Endothelial cell of umbilical vein (primary cell): ENCODE measurements around the gene POMGNT2. TPM values are rescaled to one million over a fixed set of nuclear protein-coding genes. Genes with fewer than 3 reads are reported as not detected.

Experiments
- BruUV-seq: library from RNA; stranded (reverse); fragments of 400-500 nt; replicated peaks from 2 replicates; lab custom pipeline; 2021; lab: Mats Ljungman, UMichigan
- CTCF ChIA-PET: fragments of 300-600, 350-600 bp; sonication (Branson Sonifier 250); formaldehyde crosslinking; loops from one replicate; lab custom pipeline; 2021; ENCODE audit warnings: antibody characterized with exemption, inconsistent platforms; lab: Charles Lee
- POLR2A ChIA-PET: fragments of 300-600, 350-600 bp; sonication (Branson Sonifier 250); formaldehyde crosslinking; loops from one replicate; lab custom pipeline; 2021; ENCODE audit warnings: antibody characterized with exemption, inconsistent platforms; lab: Charles Lee
- DNase-seq: peaks from one replicate; pipeline ENCODE4 v3.0.0-alpha.2; 2011; ENCODE audit warnings: low read depth, low spot score
- FAIRE-seq: peaks from 2 replicates; lab custom pipeline; 2011; peaks lifted over from hg19 to GRCh38; lab: Jason Lieb, UNC
- H2AFZ ChIP-seq: 2 replicates; pipeline ENCODE4 v1.6.0; 2012; ENCODE audit warnings: low read depth, low read length, control low read depth, inconsistent platforms
- H3K27ac ChIP-seq: 2 replicates; pipeline ENCODE4 v1.5.1; 2011; ENCODE audit warnings: low read depth, mild to moderate bottlenecking, control low read depth, low read length, moderate library complexity; ENCODE audit not compliant: insufficient read depth
- H3K27me3 ChIP-seq, 2 experiments: 2 replicates each; pipeline versions ENCODE4 v1.6.0 to v1.6.1; 2011; ENCODE audit warnings: low read length in 2 of 2, mixed read lengths in 1 of 2; ENCODE audit not compliant: control insufficient read depth in 2 of 2, insufficient read depth in 2 of 2
- H3K36me3 ChIP-seq, 2 experiments: 2 replicates in 1 of 2; 3 replicates in 1 of 2; pipeline ENCODE4 v1.5.1; 2011; ENCODE audit warnings: low read length in 2 of 2, mild to moderate bottlenecking in 1 of 2, moderate library complexity in 1 of 2; ENCODE audit not compliant: control insufficient read depth in 2 of 2, insufficient read depth in 2 of 2; ENCODE audit errors: extremely low read depth in 1 of 2
- H3K4me1 ChIP-seq: 3 replicates; pipeline ENCODE4 v1.5.1; 2011; ENCODE audit warnings: mild to moderate bottlenecking, low read length; ENCODE audit not compliant: control insufficient read depth, insufficient read depth; ENCODE audit errors: extremely low read depth
- H3K4me2 ChIP-seq: 2 replicates; pipeline ENCODE4 v1.6.1; 2011; ENCODE audit warnings: low read length, control low read depth, mixed read lengths; ENCODE audit not compliant: insufficient read depth
- H3K4me3 ChIP-seq, 3 experiments: fragments of 200-600 bp in 1 of 3; sonication (generic), shearing (Covaris generic) in 1 of 3; replicated peaks in 1 of 3; 2 replicates each; pipeline ENCODE4 v1.5.1; 2011 to 2016; ENCODE audit warnings: control low read depth in 3 of 3, low read length in 3 of 3, mild to moderate bottlenecking in 2 of 3, inconsistent platforms in 1 of 3, low read depth in 1 of 3, moderate library complexity in 1 of 3; ENCODE audit not compliant: insufficient read depth in 1 of 3
- H3K79me2 ChIP-seq: 2 replicates; pipeline ENCODE4 v1.6.0; 2012; ENCODE audit warnings: low read length, inconsistent platforms; ENCODE audit not compliant: control insufficient read depth, insufficient read depth
- H3K9ac ChIP-seq: replicated peaks from 2 replicates; pipeline ENCODE3; 2011; ENCODE audit warnings: low read length, control low read depth; ENCODE audit not compliant: insufficient read depth; ENCODE audit errors: extremely low read depth
- H3K9me1 ChIP-seq: replicated peaks from 3 replicates; pipeline ENCODE4 v1.6.0; 2011; ENCODE audit warnings: mild to moderate bottlenecking, low read length; ENCODE audit not compliant: control insufficient read depth, insufficient read depth; ENCODE audit errors: extremely low read depth
- H3K9me3 ChIP-seq: replicated peaks from 2 replicates; pipeline ENCODE4 v1.5.1; 2012; ENCODE audit warnings: low read length, inconsistent platforms; ENCODE audit not compliant: control insufficient read depth, insufficient read depth
- H4K20me1 ChIP-seq: replicated peaks from 2 replicates; pipeline ENCODE3; 2011; ENCODE audit warnings: mild to moderate bottlenecking, low read length; ENCODE audit not compliant: control insufficient read depth, insufficient read depth; ENCODE audit errors: extremely low read depth
- CTCF ChIP-seq, 2 donors: IDR thresholded peaks; 1 replicate in 1 of 2; 2 replicates in 1 of 2; pipeline ENCODE4 v1.5.1; 2011; ENCODE audit warnings: low read length in 2 of 2, mild to moderate bottlenecking in 2 of 2, moderate library complexity in 2 of 2, control low read depth in 1 of 2, inconsistent platforms in 1 of 2, low read depth in 1 of 2; ENCODE audit not compliant: insufficient read depth in 1 of 2; ENCODE audit errors: extremely low read depth in 1 of 2
- FOS ChIP-seq: IDR thresholded peaks from 2 replicates; pipeline ENCODE4 v1.6.1; 2011; ENCODE audit warnings: mild to moderate bottlenecking, low read length, moderate library complexity, borderline replicate concordance; ENCODE audit not compliant: insufficient read depth
- JUN ChIP-seq: IDR thresholded peaks from 2 replicates; pipeline ENCODE4 v1.6.1; 2011; ENCODE audit warnings: borderline replicate concordance, low read depth; ENCODE audit not compliant: insufficient read length, insufficient read depth
- MAX ChIP-seq: IDR thresholded peaks from 2 replicates; pipeline ENCODE4 v1.6.1; 2011; ENCODE audit not compliant: insufficient read depth, insufficient read length
- MYC ChIP-seq: IDR thresholded peaks from one replicate; pipeline ENCODE4 v1.6.1; 2011; ENCODE audit warnings: mild to moderate bottlenecking, low read depth, low read length
- POLR2A ChIP-seq: IDR thresholded peaks from 2 replicates; pipeline ENCODE4 v1.6.1; 2012; ENCODE audit warnings: low read depth, mild to moderate bottlenecking, control low read depth, low read length
- POLR2AphosphoS5 ChIP-seq: IDR thresholded peaks from 2 replicates; pipeline ENCODE4 v1.6.1; 2012; ENCODE audit warnings: low read depth, mild to moderate bottlenecking, control low read depth, low read length, moderate library complexity; ENCODE audit not compliant: insufficient read depth
- dilution Hi-C: fragments of 300-500 bp; cut with MboI; formaldehyde crosslinking; loops from one replicate; pipeline ENCODE4 v1.15.0; 2019; ENCODE audit warnings: low sequenced_read_pairs; ENCODE audit not compliant: extremely low pct_ligation_motif_present
- intact Hi-C: fragments of 100-400 bp; cut with micrococcal nuclease; formaldehyde crosslinking; loops from one replicate; pipeline ENCODE4 v1.10.0; 2022
- polyA plus RNA-seq, 4 experiments: library from polyadenylated mRNA; depleted of rRNA in 3 of 4; stranded (reverse) in 3 of 4; unstranded in 1 of 4; fragments of >200 nt; gene quantifications; 2 replicates each; pipeline versions ENCODE4 v1.2.1 to v1.2.3, GENCODE V29; 2011 to 2012; ENCODE audit warnings: missing spikeins in 1 of 4
- total RNA-seq: library from RNA; stranded (reverse); gene quantifications from 2 replicates; pipeline ENCODE4 v1.2.3, GENCODE V29; 2021

POMGNT2 gene
- total and polyA plus RNA-seq, 2 donors (not counting 3 experiments of a cell fraction or from before 2014, with no cell fraction given), result 6.4 to 16.3 TPM

- CTCF ChIA-PET, result no interaction called here
- DNase-seq (no peak), FAIRE-seq (no peak)
- intact Hi-C loops (no loop called here), dilution Hi-C loops (no loop called here)
- H4K20me1 ChIP-seq, result no peaks in the 10 kb centered on the region
- H3K9me1 ChIP-seq, result no peaks in the 10 kb centered on the region
- no peak overlapping the region for H3K27ac ChIP-seq
- POLR2A ChIA-PET, result no interaction called here
- no peak for TF ChIP-seq FOS
- no peak for TF ChIP-seq CTCF (IDR thresholded peaks at IDR 0.05; ENCODE audit: extremely low read depth in 1 of 2, insufficient read depth in 1 of 2, low read depth in 1 of 2, low read length in 2 of 2)
- TF ChIP-seq POLR2A, result no peak
- no peak for TF ChIP-seq MAX
- TF ChIP-seq MYC, result no peak
- no peak for TF ChIP-seq JUN
- TF ChIP-seq POLR2AphosphoS5, result no peak
- no peaks in the 10 kb centered on the region for H3K79me2 ChIP-seq
- no TSS peak for BruUV-seq
- no peak overlapping the region for H2AFZ ChIP-seq
- H3K4me1 ChIP-seq, result no peaks in the 10 kb centered on the region
- H3K4me3 ChIP-seq, result no peak overlapping the region
- H3K36me3 ChIP-seq, result no peaks in the 10 kb centered on the region
- H3K27me3 ChIP-seq, result peaks cover 3 to 7% of the 10 kb centered on the region in 2 experiments
- H3K9me3 ChIP-seq, result no peaks in the 10 kb centered on the region
- no peak overlapping the region for H3K4me2 ChIP-seq
- no peak overlapping the region for H3K9ac ChIP-seq
These were observed 20.7 kb upstream of the POMGNT2 start for GRCh38 chr3:43126536-43126935.
